HepG2 (cell line): ENCODE measurements around the gene EPB41. TPM values are rescaled to one million over a fixed set of nuclear protein-coding genes. Genes with fewer than 3 reads are reported as not detected.

Experiments
- E2F5 ChIP-seq: sonication (generic); formaldehyde crosslinking; conservative IDR thresholded peaks from 2 replicates; pipeline ENCODE4 v1.4.0; 2020; ENCODE audit warnings: missing genetic modification reagents
- KIAA2018 ChIP-seq: sonication (generic); formaldehyde crosslinking; IDR thresholded peaks from 2 replicates; pipeline ENCODE4 v1.5.0; 2020; ENCODE audit warnings: mild to moderate bottlenecking, missing genetic modification reagents, borderline replicate concordance
- LRRFIP1 ChIP-seq: sonication (generic); formaldehyde crosslinking; conservative IDR thresholded peaks from 2 replicates; pipeline ENCODE4 v1.4.0; 2020; ENCODE audit warnings: missing genetic modification reagents
- NR2C2 ChIP-seq: sonication (generic); formaldehyde crosslinking; IDR thresholded peaks from 2 replicates; pipeline ENCODE4 v1.4.0; 2020; ENCODE audit warnings: missing genetic modification reagents, mild to moderate bottlenecking, moderate library complexity, borderline replicate concordance
- NR2F2 ChIP-seq: IDR thresholded peaks from 2 replicates; pipeline ENCODE4 v1.6.1; 2012; ENCODE audit warnings: low read depth, inconsistent platforms, borderline replicate concordance
- PTBP1 ChIP-seq: fragments of 200-400 bp; formaldehyde crosslinking; IDR thresholded peaks from 2 replicates; pipeline ENCODE4 v1.6.1; 2018; ENCODE audit warnings: low read length, low read depth; ENCODE audit not compliant: poor library complexity, severe bottlenecking
- SP5 ChIP-seq: IDR thresholded peaks from 2 replicates; pipeline ENCODE4 v1.6.1; 2016; ENCODE audit warnings: low read depth, borderline replicate concordance
- polyA plus RNA-seq, 8 experiments: library from polyadenylated mRNA; depleted of rRNA in 3 of 8; stranded (reverse) in 7 of 8; unstranded in 1 of 8; fragments of >200 nt; fragmentation: Illumina TruSeq in 4 of 8; extraction: Trizol in 4 of 8; gene quantifications; 2 replicates each; pipeline versions ENCODE4 v1.2.1 to v1.2.3, GENCODE V29; 2011 to 2016; ENCODE audit warnings: low read depth in 4 of 8, missing spikeins in 1 of 8, mixed read lengths in 1 of 8; ENCODE audit not compliant: insufficient read depth in 1 of 8
- total RNA-seq, 5 experiments: library from RNA; depleted of rRNA; stranded (reverse); fragments of >200 nt; fragmentation: Illumina TruSeq; extraction: Trizol; gene quantifications; 2 replicates each; pipeline ENCODE4 v1.2.3, GENCODE V29; 2016; ENCODE audit warnings: low read depth in 1 of 5

Gene EPB41
- total and polyA plus RNA-seq, 2 of the 13 experiments (the other 11 are each of a cell fraction or from before 2014, with no cell fraction given) = 34.5 to 46.7 TPM

- TF ChIP-seq LRRFIP1 (no peak), NR2F2 (no peak), KIAA2018 (CRISPR knock-in tag) (no peak), SP5 (CRISPR knock-in tag) (no peak), E2F5 (CRISPR knock-in tag) (no peak), PTBP1 (no peak), NR2C2 (CRISPR knock-in tag) (no peak)
- TF ChIP-seq, all 625 proteins: peak for 0
Observed at GRCh38 chr1:29134695-29135028, 220.3 kb downstream of the EPB41 start (continued).
